K562 (cell line): ENCODE measurements around the gene RINL. TPM values are rescaled to one million over a fixed set of nuclear protein-coding genes. Genes with fewer than 3 reads are reported as not detected.

Experiments used
- ATF2 ChIP-seq: sonication (generic); formaldehyde crosslinking; IDR thresholded peaks from 2 replicates; pipeline ENCODE4 v1.8.1; 2022; ENCODE audit warnings: missing genetic modification reagents
- ELF1 ChIP-seq: fragments of 200-800 bp; sonication (Bioruptor generic); IDR thresholded peaks from 2 replicates; pipeline ENCODE4 v1.6.1; 2016; ENCODE audit warnings: missing genetic modification characterization, missing compliant biosample characterization
- EWSR1 ChIP-seq: fragments of 450-650 bp; IDR thresholded peaks from 2 replicates; pipeline ENCODE4 v1.6.1; 2018; ENCODE audit warnings: borderline replicate concordance, mild to moderate bottlenecking, low read depth, moderate library complexity; ENCODE audit not compliant: partially characterized antibody
- HBP1 ChIP-seq: fragments of 450-650 bp; formaldehyde crosslinking; IDR thresholded peaks from 2 replicates; pipeline ENCODE4 v1.4.0; 2022; ENCODE audit warnings: missing genetic modification characterization
- HDAC6 ChIP-seq: IDR thresholded peaks from 2 replicates; pipeline ENCODE4 v1.6.1; 2012; ENCODE audit warnings: low read depth, mild to moderate bottlenecking, control low read depth, inconsistent platforms, low read length, moderate library complexity
- JUND ChIP-seq, 2 experiments: IDR thresholded peaks; 2 replicates in 1 of 2; 3 replicates in 1 of 2; pipeline ENCODE4 v1.6.1; 2011; ENCODE audit warnings: borderline replicate concordance in 2 of 2, low read depth in 2 of 2, low read length in 2 of 2, improper control_type of control experiment in 1 of 2, missing biosample characterization in 1 of 2, missing genetic modification characterization in 1 of 2, missing genetic modification reagents in 1 of 2
- NKRF ChIP-seq: fragments of 450-650 bp; IDR thresholded peaks from 2 replicates; pipeline ENCODE4 v1.6.1; 2016; ENCODE audit warnings: borderline replicate concordance
- POLR2AphosphoS5 ChIP-seq: IDR thresholded peaks from 2 replicates; pipeline ENCODE4 v1.6.1; 2011; ENCODE audit warnings: mild to moderate bottlenecking, low read depth, low read length, moderate library complexity; ENCODE audit not compliant: control insufficient read depth, insufficient read depth
- REST ChIP-seq, 2 experiments: fragments of 450-650 bp; formaldehyde crosslinking in 1 of 2; IDR thresholded peaks; 2 replicates each; pipeline versions ENCODE4 v1.4.0 to v1.6.1; 2014 to 2020; ENCODE audit warnings: mild to moderate bottlenecking in 2 of 2, borderline replicate concordance in 1 of 2, low read depth in 1 of 2
- SRF ChIP-seq, 2 experiments: fragments of 250-450, 450-650 bp in 1 of 2; sonication (Bioruptor Pico) in 1 of 2; sonication (generic) in 1 of 2; formaldehyde crosslinking; IDR thresholded peaks; 2 replicates each; pipeline versions ENCODE4 v1.5.0 to v1.5.1; 2020 to 2022; ENCODE audit warnings: mild to moderate bottlenecking in 1 of 2, missing genetic modification reagents in 1 of 2
- ZNF143 ChIP-seq: sonication (generic); formaldehyde crosslinking; IDR thresholded peaks from 2 replicates; pipeline ENCODE4 v1.9.0; 2022; ENCODE audit warnings: mild to moderate bottlenecking, missing genetic modification reagents
- ZNF785 ChIP-seq: fragments of 250-450 bp; sonication (Bioruptor Pico); IDR thresholded peaks from 2 replicates; pipeline ENCODE4 v1.4.0; 2020; ENCODE audit warnings: mild to moderate bottlenecking
- polyA plus RNA-seq, 8 experiments: library from polyadenylated mRNA; depleted of rRNA in 4 of 8; stranded (reverse) in 5 of 8; unstranded in 3 of 8; fragments of >200 nt; fragmentation: Nextera tagmentation in 2 of 8; fragmentation: Illumina TruSeq in 1 of 8; extraction: Ambion mirVana in 2 of 8; extraction: Trizol in 1 of 8; gene quantifications; 2 replicates each; pipeline versions ENCODE4 v1.2.1 to v1.2.3, GENCODE V29; 2011 to 2014; ENCODE audit warnings: inconsistent platforms in 1 of 8, missing spikeins in 1 of 8
- total RNA-seq, 7 experiments: library from RNA; depleted of rRNA in 6 of 7; stranded (reverse); fragments of >200 nt in 6 of 7; fragmentation: Illumina TruSeq in 2 of 7; extraction: Trizol in 2 of 7; gene quantifications; 2 replicates each; pipeline versions ENCODE4 v1.2.1 to v1.2.3, GENCODE V29; 2011 to 2021; ENCODE audit warnings: low replicate concordance in 1 of 7

The RINL gene
- total and polyA plus RNA-seq, 9 of the 15 experiments (the other 6 are each of a cell fraction or from before 2014, with no cell fraction given) = 0.82 to 10.9 (median 4.9) TPM

- TF ChIP-seq REST (IDR thresholded peaks at IDR 0.05; ENCODE audit: borderline replicate concordance) = peak; percentile 16; the same call in 1 of the 2 replicates
- TF ChIP-seq REST (CRISPR knock-in tag; IDR thresholded peaks at IDR 0.05; ENCODE audit: low read depth) = no peak
- TF ChIP-seq SRF (CRISPR knock-in tag; IDR thresholded peaks at IDR 0.05) = peak in 1 of 2 experiments; percentile 71; a peak in 1 of 4 replicates
- TF ChIP-seq ATF2 = no peak
- peak; percentile 71; the same call in 1 of the 2 replicates for TF ChIP-seq NKRF
- TF ChIP-seq EWSR1 = no peak
- TF ChIP-seq HBP1 (CRISPR knock-in tag) = 0 out of 2 replicates have a peak, but pooled peaks have one; percentile 58
- TF ChIP-seq ELF1 = peak; percentile 89
- no peak for TF ChIP-seq HDAC6
- TF ChIP-seq POLR2AphosphoS5 = peak; percentile 44; the same call in 1 of the 2 replicates
- TF ChIP-seq ZNF785 (CRISPR knock-in tag) = no peak
- TF ChIP-seq ZNF143 (CRISPR knock-in tag) = no peak
- TF ChIP-seq JUND (IDR thresholded peaks at IDR 0.05; ENCODE audit: borderline replicate concordance, low read depth, low read length) = peak; percentile 19; the same call in 1 of the 2 replicates
- 0 out of 3 replicates have a peak, but pooled peaks have one; percentile 11 for TF ChIP-seq JUND (tag; IDR thresholded peaks at IDR 0.05; ENCODE audit: borderline replicate concordance, low read depth, low read length)
Measured at GRCh38 chr19:38850436-38850975, 27.6 kb downstream of the RINL start (continued).
